ENCODE results near the gene CAPZB. TPM values are rescaled to one million over a fixed set of nuclear protein-coding genes. Genes with fewer than 3 reads are reported as not detected.

Gene CAPZB
- total and polyA plus RNA-seq, 4 donors = 230 to 297 (median 272) TPM

DNA sequence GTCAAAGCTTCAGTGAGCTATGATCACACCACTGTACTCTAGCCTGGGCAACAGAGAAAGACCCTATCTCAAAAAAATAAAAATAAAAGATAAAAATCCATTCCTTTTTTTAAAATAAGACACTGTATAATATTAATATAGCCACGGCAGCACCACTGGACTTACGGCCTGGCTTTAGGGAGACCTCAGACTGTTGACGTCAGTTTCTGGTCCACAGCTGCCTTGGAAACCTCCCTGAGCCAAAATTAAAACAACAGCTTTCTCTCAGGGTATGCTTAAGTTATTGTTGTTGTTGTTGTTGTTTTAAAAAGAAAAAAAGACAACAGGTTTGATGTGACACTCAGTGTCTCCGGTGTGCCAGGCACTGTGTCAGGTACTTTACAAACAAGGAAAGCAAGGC lies 42.0 kb downstream of the CAPZB start:
- intact Hi-C loops (cut with DNase I) = loop anchor here in 1 of 2 donors (5.0 kb wide), 2 partner anchors 39 to 41 kb away; no protein-coding TSS in a partner anchor
- Histone ChIP-seq H3K9me3 (ENCODE audit: control insufficient read depth, low read length) (no peaks in the 10 kb centered on the region), H3K27me3 (ENCODE audit: control insufficient read depth in 1 of 2, insufficient read depth in 2 of 2, low read length in 1 of 2) (no peaks in the 10 kb centered on the region), H3K4me3 (ENCODE audit: low read length in 2 of 2) (no peak overlapping the region), H3K36me3 (ENCODE audit: control insufficient read depth in 1 of 2, insufficient read depth in 2 of 2, low read length in 1 of 2) (no peaks in the 10 kb centered on the region), H3K27ac (ENCODE audit: low read depth in 1 of 2, low read length in 2 of 2) (peak overlapping the region; percentile 15 to 49), H3K4me1 (ENCODE audit: control insufficient read depth in 1 of 2, insufficient read depth in 2 of 2, low read length in 2 of 2) (peaks cover 10 to 12% of the 10 kb centered on the region in 2 donors)
- peak; percentile 66 for ATAC-seq (ENCODE audit: low FRiP score)
- peak in 1 of 2 donors; percentile 31 for DNase-seq
- WGBS, 2 donors = 21 to 22% methylated on average over 4 of the region's 4 CpGs

DNA sequence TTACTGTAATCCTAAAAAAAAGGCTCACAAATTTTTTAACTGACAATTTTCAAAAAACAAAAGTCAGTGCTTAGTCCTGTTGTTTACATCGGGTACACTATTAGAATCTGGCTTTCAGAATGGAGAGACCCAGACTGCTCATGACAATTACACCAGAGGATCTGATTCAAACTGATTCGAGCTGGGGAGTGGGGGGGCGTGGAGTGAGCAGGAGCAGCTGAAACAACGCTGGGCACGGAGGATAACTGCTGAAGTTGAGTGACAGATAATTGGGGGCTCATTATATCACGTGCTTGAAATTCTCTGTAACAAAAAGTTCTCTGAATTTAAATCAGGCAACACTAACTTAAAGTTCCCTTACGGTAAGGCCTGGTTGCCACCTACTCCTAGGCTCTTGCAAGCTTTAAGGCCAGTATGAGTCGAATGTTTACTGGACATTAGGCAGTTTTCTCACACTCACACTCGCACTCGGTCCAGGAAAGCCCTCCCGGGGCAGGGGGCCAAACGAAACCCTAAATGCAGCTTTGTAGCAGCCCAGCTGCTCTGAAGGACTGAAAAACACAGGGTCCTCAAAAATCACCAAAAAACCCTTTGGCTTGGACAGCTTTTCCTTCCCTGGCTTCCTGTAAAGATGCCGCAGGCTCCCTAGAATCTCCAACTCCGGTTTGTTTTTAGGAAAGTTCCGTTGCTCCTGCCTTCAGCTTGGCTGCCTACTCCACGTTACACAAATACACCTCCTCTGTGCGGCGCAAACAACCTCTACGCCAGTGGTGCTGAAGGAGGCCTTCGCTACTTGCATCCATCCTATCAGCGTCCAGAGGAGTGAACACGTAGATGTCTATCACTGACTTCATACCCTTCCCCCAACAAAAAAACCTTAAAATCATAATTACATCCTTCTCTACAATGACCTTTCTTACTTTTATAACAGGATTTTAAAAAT lies 42.9 kb downstream of the CAPZB start:
- ATAC-seq (ENCODE audit: low FRiP score) = no peak

DNA sequence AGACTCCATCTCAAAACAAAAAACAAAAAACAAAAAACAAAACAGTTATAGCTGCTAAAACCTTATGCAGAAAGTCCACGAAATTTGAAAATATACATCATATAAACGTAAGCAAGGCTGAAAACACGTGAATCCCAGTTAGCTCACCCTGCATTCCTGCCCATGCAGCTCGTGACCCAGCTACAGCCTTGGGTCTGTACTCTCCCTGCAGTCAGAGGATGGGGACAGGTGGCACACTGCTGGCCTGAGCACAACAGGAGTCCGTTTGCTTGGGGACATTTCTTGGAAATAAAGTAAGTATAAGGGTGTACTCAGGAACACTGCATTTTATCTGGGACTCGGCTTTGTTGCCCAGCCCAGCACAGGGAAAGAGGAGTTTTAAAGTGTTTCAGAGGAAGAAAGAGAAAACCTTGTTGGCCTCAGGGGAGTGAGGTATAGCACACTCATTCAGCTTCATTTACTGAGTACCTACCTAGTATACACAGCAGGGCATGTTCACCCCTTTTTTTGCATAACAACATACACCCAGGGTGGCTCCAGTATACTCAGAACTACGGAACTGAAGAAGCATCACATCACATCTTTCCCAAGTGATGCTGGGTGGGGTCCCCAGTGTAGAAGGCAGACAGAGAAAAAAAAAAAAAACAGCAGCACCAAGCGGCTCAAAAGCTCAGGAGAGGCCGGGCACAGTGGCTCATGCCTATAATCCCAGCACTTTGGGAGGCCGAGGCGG lies 44.1 kb downstream of the CAPZB start:
- no peaks in the 10 kb centered on the region for H3K9me3 ChIP-seq (ENCODE audit: control insufficient read depth, low read length)
- WGBS, 2 donors = 41 to 63% methylated on average over 11 of the region's 11 CpGs
- H3K27me3 ChIP-seq (ENCODE audit: control insufficient read depth in 1 of 2, insufficient read depth in 2 of 2, low read length in 1 of 2) = no peaks in the 10 kb centered on the region
- DNase-seq = peak; percentile 71
- H3K4me3 ChIP-seq (ENCODE audit: low read length in 2 of 2) = no peak overlapping the region
- peaks cover 15 to 17% of the 10 kb centered on the region in 2 donors for H3K4me1 ChIP-seq (ENCODE audit: control insufficient read depth in 1 of 2, insufficient read depth in 2 of 2, low read length in 2 of 2)
- H3K27ac ChIP-seq (ENCODE audit: low read depth in 1 of 2, low read length in 2 of 2) = peak overlapping the region in 1 of 2 donors; percentile 73
- intact Hi-C loops (cut with DNase I) = loop anchor here in 1 of 2 donors (5.0 kb wide), 2 partner anchors 39 to 41 kb away; no protein-coding TSS in a partner anchor
- no peak for ATAC-seq (ENCODE audit: low FRiP score)
- no peaks in the 10 kb centered on the region for H3K36me3 ChIP-seq (ENCODE audit: control insufficient read depth in 1 of 2, insufficient read depth in 2 of 2, low read length in 1 of 2)

More for the DNA sequence above, 42.9 kb downstream of the CAPZB start:
- intact Hi-C loops (cut with DNase I) = loop anchor here in 1 of 2 donors (5.0 kb wide), 2 partner anchors 40 kb away; no protein-coding TSS in a partner anchor
- Histone ChIP-seq H3K27me3 (ENCODE audit: control insufficient read depth in 1 of 2, insufficient read depth in 2 of 2, low read length in 1 of 2) (no peaks in the 10 kb centered on the region), H3K27ac (ENCODE audit: low read depth in 1 of 2, low read length in 2 of 2) (peak overlapping the region; percentile 30 to 68), H3K36me3 (ENCODE audit: control insufficient read depth in 1 of 2, insufficient read depth in 2 of 2, low read length in 1 of 2) (no peaks in the 10 kb centered on the region), H3K9me3 (ENCODE audit: control insufficient read depth, low read length) (no peaks in the 10 kb centered on the region), H3K4me1 (ENCODE audit: control insufficient read depth in 1 of 2, insufficient read depth in 2 of 2, low read length in 2 of 2) (peaks cover 10 to 12% of the 10 kb centered on the region in 2 donors), H3K4me3 (ENCODE audit: low read length in 2 of 2) (no peak overlapping the region)
- WGBS, 2 donors = 9 to 19% methylated on average over 22 of the region's 22 CpGs
- peak in 1 of 2 donors; percentile 60 for DNase-seq

DNA sequence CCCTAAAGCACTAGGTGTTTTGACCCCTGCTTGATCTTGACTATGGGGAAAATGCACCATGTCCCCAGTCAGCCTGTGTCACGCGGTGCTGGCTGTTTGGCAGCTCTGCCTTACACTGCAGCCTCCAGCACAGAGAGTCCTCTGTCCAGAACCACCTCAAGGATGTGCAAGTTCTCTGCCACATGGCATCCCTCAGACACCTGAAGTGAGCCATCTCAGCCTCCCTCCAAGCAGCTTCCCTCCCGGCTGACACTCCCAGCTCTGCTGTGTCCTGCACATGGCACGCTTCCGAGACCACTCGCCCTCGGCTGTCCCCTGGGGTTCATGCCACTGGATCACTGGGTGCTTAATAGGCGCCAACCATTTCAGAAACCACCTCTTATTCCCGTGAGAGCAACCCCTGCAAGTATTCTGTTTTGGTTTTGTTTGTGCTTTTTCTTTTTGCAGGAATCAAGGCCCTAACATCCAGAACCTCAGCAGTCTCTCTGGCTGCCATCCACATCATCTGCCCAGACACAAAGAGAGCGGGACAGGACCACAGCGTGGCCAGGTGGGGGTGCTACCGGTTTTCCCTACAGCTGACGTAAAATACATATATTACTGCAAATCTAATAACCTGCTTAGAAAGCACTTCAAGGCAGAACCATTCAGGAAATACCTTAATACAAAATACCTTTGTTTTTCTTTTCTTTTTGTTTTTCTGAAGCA lies 45.7 kb downstream of the CAPZB start:
- Histone ChIP-seq H3K9me3 (ENCODE audit: control insufficient read depth, low read length) (no peaks in the 10 kb centered on the region), H3K27me3 (ENCODE audit: control insufficient read depth in 1 of 2, insufficient read depth in 2 of 2, low read length in 1 of 2) (no peaks in the 10 kb centered on the region), H3K36me3 (ENCODE audit: control insufficient read depth in 1 of 2, insufficient read depth in 2 of 2, low read length in 1 of 2) (no peaks in the 10 kb centered on the region), H3K4me1 (ENCODE audit: control insufficient read depth in 1 of 2, insufficient read depth in 2 of 2, low read length in 2 of 2) (peaks cover 15 to 19% of the 10 kb centered on the region in 2 donors), H3K27ac (ENCODE audit: low read depth in 1 of 2, low read length in 2 of 2) (peak overlapping the region; percentile 24 to 58), H3K4me3 (ENCODE audit: low read length in 2 of 2) (no peak overlapping the region)
- WGBS, 2 donors = 12 to 17% methylated on average over 13 of the region's 13 CpGs
- intact Hi-C loops (cut with DNase I) = loop anchor here in 1 of 2 donors (5.0 kb wide), 2 partner anchors 37 to 43 kb away; no protein-coding TSS in a partner anchor
- ATAC-seq (ENCODE audit: low FRiP score) = no peak
- DNase-seq = peak in 1 of 2 donors; percentile 76

DNA sequence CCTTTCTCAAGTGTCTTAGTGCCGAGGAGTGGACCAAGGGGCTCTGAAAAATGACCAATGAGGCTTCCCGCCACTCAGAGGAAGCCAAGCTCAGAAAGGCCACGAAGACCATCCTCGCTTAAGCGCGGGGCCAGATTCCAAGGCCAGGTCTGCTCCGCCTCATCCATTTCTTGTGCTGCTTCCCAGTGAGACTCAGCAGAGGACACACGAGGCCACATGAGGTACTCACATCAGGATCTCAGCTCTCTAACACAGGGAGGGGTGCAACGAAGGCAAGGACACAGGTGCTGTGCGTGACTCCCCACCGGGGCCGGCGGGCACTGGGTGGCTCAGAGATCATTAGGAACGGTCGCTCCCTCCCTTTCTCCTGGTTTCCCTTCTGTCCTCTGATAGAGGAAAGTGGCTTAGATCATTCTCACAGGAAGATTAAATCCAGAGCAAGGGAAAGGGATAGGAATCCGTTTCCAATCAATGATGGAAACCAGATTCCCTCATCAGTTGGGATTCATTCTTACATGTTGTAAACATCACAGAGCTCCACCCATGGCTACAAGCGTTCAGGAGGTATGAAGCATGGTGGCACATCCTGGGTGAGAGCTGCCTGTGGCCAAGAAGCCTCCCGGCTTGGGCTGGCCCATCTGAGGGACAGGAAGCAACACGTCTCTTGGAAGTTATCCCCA lies 46.7 kb downstream of the CAPZB start:
- no peaks in the 10 kb centered on the region for H3K36me3 ChIP-seq (ENCODE audit: control insufficient read depth in 1 of 2, insufficient read depth in 2 of 2, low read length in 1 of 2)
- no peaks in the 10 kb centered on the region for H3K27me3 ChIP-seq (ENCODE audit: control insufficient read depth in 1 of 2, insufficient read depth in 2 of 2, low read length in 1 of 2)
- H3K4me3 ChIP-seq (ENCODE audit: low read length in 2 of 2) = no peak overlapping the region
- peaks cover 15 to 19% of the 10 kb centered on the region in 2 donors for H3K4me1 ChIP-seq (ENCODE audit: control insufficient read depth in 1 of 2, insufficient read depth in 2 of 2, low read length in 2 of 2)
- intact Hi-C loops (cut with DNase I) = no loop called here
- H3K9me3 ChIP-seq (ENCODE audit: control insufficient read depth, low read length) = no peaks in the 10 kb centered on the region
- WGBS, 2 donors = 61 to 67% methylated on average over 19 of the region's 19 CpGs
- ATAC-seq (ENCODE audit: low FRiP score) (peak; percentile 2), DNase-seq (peak in 1 of 2 donors; percentile 66)
- peak overlapping the region; percentile 88 to 94 for H3K27ac ChIP-seq (ENCODE audit: low read depth in 1 of 2, low read length in 2 of 2)

DNA sequence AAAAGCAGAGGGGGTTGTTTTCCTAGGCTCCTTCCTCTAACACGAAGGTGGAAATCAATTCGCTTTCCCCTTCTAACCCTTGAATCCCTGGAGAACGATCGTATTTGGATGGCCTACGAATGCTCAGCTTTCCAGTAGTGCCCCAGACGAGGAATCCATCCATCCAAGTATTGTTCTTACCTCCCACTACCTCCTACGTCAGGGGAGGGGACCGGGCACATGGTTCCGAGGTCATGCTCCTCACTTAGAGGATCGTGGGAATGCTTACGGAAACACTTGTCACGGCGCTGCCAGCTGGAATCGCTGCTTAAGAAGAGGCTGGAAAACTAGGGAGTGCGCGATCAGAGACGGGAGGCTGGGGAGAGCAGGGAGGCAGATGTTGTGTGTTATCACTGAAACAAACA lies 47.4 kb downstream of the CAPZB start:
- WGBS, 2 donors = 4 to 7% methylated on average over 17 of the region's 17 CpGs
- Histone ChIP-seq H3K4me1 (ENCODE audit: control insufficient read depth in 1 of 2, insufficient read depth in 2 of 2, low read length in 2 of 2) (peaks cover 18 to 19% of the 10 kb centered on the region in 2 donors), H3K27me3 (ENCODE audit: control insufficient read depth in 1 of 2, insufficient read depth in 2 of 2, low read length in 1 of 2) (no peaks in the 10 kb centered on the region), H3K4me3 (ENCODE audit: low read length in 2 of 2) (no peak overlapping the region), H3K9me3 (ENCODE audit: control insufficient read depth, low read length) (no peaks in the 10 kb centered on the region), H3K27ac (ENCODE audit: low read depth in 1 of 2, low read length in 2 of 2) (peak overlapping the region; percentile 88 to 94), H3K36me3 (ENCODE audit: control insufficient read depth in 1 of 2, insufficient read depth in 2 of 2, low read length in 1 of 2) (no peaks in the 10 kb centered on the region)
- DNase-seq = peak; percentile 87 to 93
- ATAC-seq (ENCODE audit: low FRiP score) = peak; percentile 81
- intact Hi-C loops (cut with DNase I) = no loop called here

DNA sequence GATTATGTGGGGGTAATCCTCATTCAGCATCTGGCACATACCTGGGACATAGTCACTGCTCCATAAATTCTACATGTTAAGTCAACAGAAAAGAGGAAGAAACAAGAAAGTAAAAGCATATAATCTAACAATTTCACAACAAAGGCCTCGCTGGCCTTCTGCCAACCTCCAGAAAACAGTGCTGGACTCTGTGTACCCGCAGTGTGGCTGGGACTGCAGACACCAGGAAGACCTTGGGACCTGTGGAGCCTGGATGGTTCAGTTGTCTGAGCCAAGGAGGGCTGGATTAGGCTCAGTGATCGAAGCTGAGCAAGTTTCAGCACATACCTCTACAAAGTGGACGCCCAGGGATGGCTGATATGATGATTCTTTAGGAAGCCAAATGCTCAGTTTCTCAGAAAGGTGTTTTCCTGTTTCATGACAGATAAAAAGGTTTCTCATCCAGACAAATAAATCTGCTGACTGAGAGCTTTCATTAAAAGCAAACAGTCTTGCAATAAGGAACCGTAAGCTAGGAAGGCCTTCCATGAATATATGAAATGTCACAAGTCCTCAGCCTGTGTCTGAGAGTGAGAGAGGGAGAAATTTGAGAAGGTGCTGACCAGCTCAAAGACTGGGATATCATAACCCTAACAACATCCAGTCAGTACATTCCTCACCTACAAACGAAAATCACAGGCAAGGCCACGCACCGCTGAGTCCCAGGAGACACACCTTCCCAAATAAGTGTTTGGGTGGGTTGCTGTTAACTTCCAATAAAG lies 48.4 kb downstream of the CAPZB start:
- peaks cover 15 to 16% of the 10 kb centered on the region in 2 donors for H3K4me1 ChIP-seq (ENCODE audit: control insufficient read depth in 1 of 2, insufficient read depth in 2 of 2, low read length in 2 of 2)
- peak; percentile 40 for ATAC-seq (ENCODE audit: low FRiP score)
- peak overlapping the region; percentile 88 to 94 for H3K27ac ChIP-seq (ENCODE audit: low read depth in 1 of 2, low read length in 2 of 2)
- WGBS, 2 donors = 31 to 33% methylated on average over 8 of the region's 8 CpGs
- intact Hi-C loops (cut with DNase I) = no loop called here
- no peaks in the 10 kb centered on the region for H3K27me3 ChIP-seq (ENCODE audit: control insufficient read depth in 1 of 2, insufficient read depth in 2 of 2, low read length in 1 of 2)
- no peaks in the 10 kb centered on the region for H3K36me3 ChIP-seq (ENCODE audit: control insufficient read depth in 1 of 2, insufficient read depth in 2 of 2, low read length in 1 of 2)
- H3K4me3 ChIP-seq (ENCODE audit: low read length in 2 of 2) = no peak overlapping the region
- H3K9me3 ChIP-seq (ENCODE audit: control insufficient read depth, low read length) = no peaks in the 10 kb centered on the region
- peak; percentile 84 to 89 for DNase-seq

All from aorta (tissue), 5 donors.